Colon (tissue), 2 donors: Measurements from ENCODE around the gene OR2T10.
"Not testable (repeated sequence)": the region's sequence is repeated elsewhere in the genome, so short reads cannot be mapped to it uniquely, and the experiment has no call there.

Source experiments
- FAIRE-seq: peaks from 2 replicates; lab custom pipeline; 2012; peaks lifted over from hg19 to GRCh38; lab: Jason Lieb, UNC
- donor health status: control.
- donor health status: control.

The OR2T10 gene

GRCh38 chr1:248597589-248597988, at the start of gene OR2T10:
Gene OR2T10, minus strand, starts transcription at chr1:248597700. Its CDS starts 3,932 bp downstream, at chr1:248593768.
- no peak for FAIRE-seq

GRCh38 chr1:248645178-248645577, 47.7 kb upstream of the OR2T10 start, which contains the start of gene OR2T35:
Gene OR2T35, minus strand, starts transcription at chr1:248645278. Its CDS starts 6,020 bp downstream, at chr1:248639258.
- not testable (repeated sequence) for FAIRE-seq

- FAIRE-seq, result not testable (repeated sequence)
These were observed 45.6 kb upstream of the OR2T10 start for GRCh38 chr1:248642971-248643651.

GRCh38 chr1:248641583-248641982, 44.1 kb upstream of the OR2T10 start:
- not testable (repeated sequence) for FAIRE-seq

- not testable (repeated sequence) for FAIRE-seq
These were observed 43.4 kb upstream of the OR2T10 start for GRCh38 chr1:248640906-248641305.

GRCh38 chr1:248639652-248640051, 42.2 kb upstream of the OR2T10 start:
- not testable (repeated sequence) for FAIRE-seq

GRCh38 chr1:248636612-248637011, 39.1 kb upstream of the OR2T10 start:
- FAIRE-seq, result not testable (repeated sequence)

GRCh38 chr1:248634991-248635390, 37.5 kb upstream of the OR2T10 start, which contains the start of gene OR2T11:
Gene OR2T11, minus strand, starts transcription at chr1:248635091. Its CDS starts 7,963 bp downstream, at chr1:248627128.
- FAIRE-seq, result not testable (repeated sequence)

- no peak for FAIRE-seq
These were observed 34.0 kb upstream of the OR2T10 start for GRCh38 chr1:248631354-248632008.

GRCh38 chr1:248630551-248630950, 33.1 kb upstream of the OR2T10 start:
- no peak for FAIRE-seq

GRCh38 chr1:248627971-248628844, 30.7 kb upstream of the OR2T10 start:
- FAIRE-seq, result no peak

- FAIRE-seq, result no peak
These were observed 28.5 kb upstream of the OR2T10 start for GRCh38 chr1:248625971-248626370.

- FAIRE-seq, result no peak
These were observed 27.7 kb upstream of the OR2T10 start for GRCh38 chr1:248625166-248625565.

- no peak for FAIRE-seq
These were observed 25.1 kb upstream of the OR2T10 start for GRCh38 chr1:248622570-248623001.

- no peak for FAIRE-seq
These were observed 24.3 kb upstream of the OR2T10 start for GRCh38 chr1:248621770-248622169.

GRCh38 chr1:248618878-248619277, 21.4 kb upstream of the OR2T10 start:
- FAIRE-seq, result no peak

- FAIRE-seq, result no peak
These were observed 20.6 kb upstream of the OR2T10 start for GRCh38 chr1:248618119-248618518.

GRCh38 chr1:248613742-248614141, 16.2 kb upstream of the OR2T10 start:
- no peak for FAIRE-seq

GRCh38 chr1:248611883-248612414, 14.4 kb upstream of the OR2T10 start:
- FAIRE-seq, result no peak

GRCh38 chr1:248610301-248610700, 12.8 kb upstream of the OR2T10 start:
- no peak for FAIRE-seq

GRCh38 chr1:248599396-248599795, 1.9 kb upstream of the OR2T10 start:
- FAIRE-seq, result no peak

- FAIRE-seq, result no peak
These were observed 885 bp downstream of the OR2T10 start for GRCh38 chr1:248596615-248597014.
